GM21526 (cell line): ENCODE measurements around the gene XYLT1.

Source experiments
- ATAC-seq: cut with Tn5 transposase; IDR thresholded peaks from one replicate; pipeline ENCODE4 v1.9.1; 2021; ENCODE audit warnings: moderate library complexity; ENCODE audit not compliant: unreplicated experiment, low FRiP score

The XYLT1 gene

GRCh38 chr16:17380613-17381012, 90.1 kb downstream of the XYLT1 start:
- no peak for ATAC-seq

- no peak for ATAC-seq
These were observed 91.6 kb downstream of the XYLT1 start for GRCh38 chr16:17379121-17379571.

- ATAC-seq: no peak
These were observed 93.1 kb downstream of the XYLT1 start for GRCh38 chr16:17377360-17378324.

GRCh38 chr16:17375461-17376304, 95.1 kb downstream of the XYLT1 start:
- ATAC-seq: no peak

GRCh38 chr16:17374668-17375255, 96.0 kb downstream of the XYLT1 start:
- no peak for ATAC-seq

- no peak for ATAC-seq
These were observed 97.2 kb downstream of the XYLT1 start for GRCh38 chr16:17373533-17373932.

- no peak for ATAC-seq
These were observed 98.4 kb downstream of the XYLT1 start for GRCh38 chr16:17372386-17372785.

GRCh38 chr16:17371299-17371698, 99.5 kb downstream of the XYLT1 start:
- ATAC-seq: no peak

GRCh38 chr16:17370731-17371285, 100.0 kb downstream of the XYLT1 start:
- ATAC-seq: no peak

GRCh38 chr16:17370223-17370707, 100.5 kb downstream of the XYLT1 start:
- no peak for ATAC-seq

GRCh38 chr16:17369421-17370222, 101.1 kb downstream of the XYLT1 start:
- peak; percentile 62 for ATAC-seq

GRCh38 chr16:17368951-17369350, 101.8 kb downstream of the XYLT1 start:
- no peak for ATAC-seq

- ATAC-seq: no peak
These were observed 102.3 kb downstream of the XYLT1 start for GRCh38 chr16:17368446-17368845.

- no peak for ATAC-seq
These were observed 102.8 kb downstream of the XYLT1 start for GRCh38 chr16:17367923-17368322.

- ATAC-seq: no peak
These were observed 103.7 kb downstream of the XYLT1 start for GRCh38 chr16:17367036-17367435.

GRCh38 chr16:17366299-17366961, 104.3 kb downstream of the XYLT1 start:
- ATAC-seq: no peak

- no peak for ATAC-seq
These were observed 105.0 kb downstream of the XYLT1 start for GRCh38 chr16:17365591-17366298.

- ATAC-seq: no peak
These were observed 105.6 kb downstream of the XYLT1 start for GRCh38 chr16:17365211-17365541.
